Hepatocyte (in vitro differentiated cells): ENCODE data around the gene SLC27A4.

ENCODE experiments used
- EZH2phosphoT487 ChIP-seq: fragments of 200-600 bp; sonication (generic); IDR thresholded peaks from one replicate; pipeline ENCODE4 v1.6.1; 2018; ENCODE audit warnings: antibody characterized with exemption, mild to moderate bottlenecking, low read depth, moderate library complexity; ENCODE audit not compliant: unreplicated experiment, severe bottlenecking
- TF ChIP-seq, protein P1 (sequence below): fragments of 200-600 bp; sonication (generic); IDR thresholded peaks from 2 replicates; pipeline ENCODE4 v1.5.1; 2016; ENCODE audit warnings: antibody characterized with exemption, mild to moderate bottlenecking; ENCODE audit not compliant: poor library complexity

DNA sequence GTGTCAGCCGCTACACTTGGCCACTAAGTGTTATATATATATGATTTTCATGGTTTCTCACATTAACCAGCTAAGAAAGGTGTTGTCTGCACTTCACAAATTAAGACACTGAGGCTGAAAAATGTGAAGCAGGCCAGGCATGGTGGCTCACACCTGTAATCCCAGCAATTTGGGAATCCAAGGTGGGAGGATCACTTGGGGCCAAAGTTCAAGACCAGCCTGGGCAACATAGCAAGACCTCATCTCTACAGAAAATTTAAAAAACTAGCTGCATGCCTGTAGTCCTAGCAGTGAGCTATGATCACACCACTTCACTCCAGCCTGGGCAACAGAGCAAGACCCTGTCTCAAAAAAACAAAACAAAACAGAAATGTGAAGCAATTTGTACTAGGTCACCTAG lies 15.9 kb upstream of the SLC27A4 start:
- TF ChIP-seq, protein P1, sequence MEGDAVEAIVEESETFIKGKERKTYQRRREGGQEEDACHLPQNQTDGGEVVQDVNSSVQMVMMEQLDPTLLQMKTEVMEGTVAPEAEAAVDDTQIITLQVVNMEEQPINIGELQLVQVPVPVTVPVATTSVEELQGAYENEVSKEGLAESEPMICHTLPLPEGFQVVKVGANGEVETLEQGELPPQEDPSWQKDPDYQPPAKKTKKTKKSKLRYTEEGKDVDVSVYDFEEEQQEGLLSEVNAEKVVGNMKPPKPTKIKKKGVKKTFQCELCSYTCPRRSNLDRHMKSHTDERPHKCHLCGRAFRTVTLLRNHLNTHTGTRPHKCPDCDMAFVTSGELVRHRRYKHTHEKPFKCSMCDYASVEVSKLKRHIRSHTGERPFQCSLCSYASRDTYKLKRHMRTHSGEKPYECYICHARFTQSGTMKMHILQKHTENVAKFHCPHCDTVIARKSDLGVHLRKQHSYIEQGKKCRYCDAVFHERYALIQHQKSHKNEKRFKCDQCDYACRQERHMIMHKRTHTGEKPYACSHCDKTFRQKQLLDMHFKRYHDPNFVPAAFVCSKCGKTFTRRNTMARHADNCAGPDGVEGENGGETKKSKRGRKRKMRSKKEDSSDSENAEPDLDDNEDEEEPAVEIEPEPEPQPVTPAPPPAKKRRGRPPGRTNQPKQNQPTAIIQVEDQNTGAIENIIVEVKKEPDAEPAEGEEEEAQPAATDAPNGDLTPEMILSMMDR, result no peak
- no peak for TF ChIP-seq EZH2phosphoT487
